Stimulated activated CD4-positive, alpha-beta T cell treated with anti-CD3 and anti-CD28 coated beads, TNF-alpha, amount 100 ng/mL, for 4 hours (primary cell): ENCODE measurements around the gene HCK.

Source experiments
- DNase-seq, 3 experiments: peaks; one replicate each; pipeline ENCODE4 v3.0.0-alpha.2; 2020; ENCODE audit warnings: low read depth in 3 of 3

The HCK gene

GRCh38 chr20:32057656-32058184, 5.7 kb downstream of the HCK start:
- DNase-seq, result no peak

- no peak for DNase-seq
Measured at GRCh38 chr20:32059189-32059588, 7.1 kb downstream of the HCK start.

DNA sequence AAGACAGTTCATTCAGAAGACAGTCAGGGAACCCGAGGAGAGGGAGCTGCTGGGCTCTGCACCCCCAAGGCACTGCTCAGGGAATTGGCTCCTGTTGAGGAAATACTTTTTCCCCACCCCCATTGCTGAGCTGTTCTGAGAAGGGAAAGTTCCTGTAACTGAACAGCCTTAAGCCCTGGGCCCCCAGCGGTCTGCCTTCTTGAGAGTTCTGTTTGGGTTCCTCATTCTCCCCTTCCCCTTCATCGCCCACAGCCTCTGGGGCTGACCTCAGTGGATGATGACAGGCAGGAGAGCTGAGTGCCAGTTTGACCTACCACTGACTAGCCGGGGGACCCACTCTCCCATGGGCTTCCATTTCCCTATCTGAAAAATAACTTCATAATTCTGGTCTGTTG, 10.7 kb downstream of the HCK start:
- no peak for DNase-seq

DNA sequence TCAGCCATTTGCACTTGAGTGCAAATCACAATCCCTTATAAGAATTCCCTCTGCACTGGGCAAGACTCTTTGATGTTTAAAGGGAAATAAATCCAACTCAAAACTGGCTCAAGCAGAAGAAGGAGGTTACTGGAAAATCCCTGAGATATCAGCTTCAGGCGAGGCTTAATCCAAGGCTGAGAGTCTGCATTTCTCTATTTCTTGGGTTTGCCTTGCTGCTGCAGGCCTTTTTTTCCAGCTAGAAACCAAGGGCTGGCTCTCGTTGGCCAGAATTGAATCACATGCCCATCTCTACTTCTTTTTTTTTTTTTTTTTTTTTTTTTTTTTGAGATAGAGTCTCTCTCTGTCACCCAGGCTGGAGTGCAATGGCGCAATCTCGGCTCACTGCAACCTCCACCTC, 11.7 kb downstream of the HCK start:
- DNase-seq, result no peak

- no peak for DNase-seq
Measured at GRCh38 chr20:32064667-32065066, 12.6 kb downstream of the HCK start.

DNA sequence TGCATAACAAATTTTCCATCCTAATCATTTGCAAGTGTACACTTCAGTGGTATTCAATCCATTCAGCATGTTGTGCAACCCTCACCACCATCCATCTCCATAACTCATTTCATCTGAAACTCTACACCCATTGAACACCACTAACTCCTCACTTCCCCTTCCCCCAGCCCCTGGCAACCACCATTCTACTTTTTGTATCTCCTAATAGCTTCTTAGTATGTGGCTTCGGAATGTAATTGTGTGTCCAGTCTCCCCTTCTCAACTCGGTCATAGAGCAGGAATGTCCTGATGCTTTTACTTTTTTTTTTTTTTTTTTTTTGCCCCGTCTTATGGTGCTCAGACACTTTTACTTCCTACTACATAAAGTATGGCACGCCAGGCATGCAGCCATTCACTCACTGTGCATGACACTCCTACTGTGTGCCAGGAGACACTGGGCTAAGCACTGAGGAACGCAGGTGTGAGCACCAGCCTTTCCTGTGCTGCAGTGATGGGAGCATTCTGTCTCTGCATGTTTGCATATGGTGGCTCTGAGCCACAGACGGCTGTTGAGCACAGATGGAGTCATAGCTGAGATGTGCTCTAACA, 15.3 kb downstream of the HCK start:
- no peak for DNase-seq

DNA sequence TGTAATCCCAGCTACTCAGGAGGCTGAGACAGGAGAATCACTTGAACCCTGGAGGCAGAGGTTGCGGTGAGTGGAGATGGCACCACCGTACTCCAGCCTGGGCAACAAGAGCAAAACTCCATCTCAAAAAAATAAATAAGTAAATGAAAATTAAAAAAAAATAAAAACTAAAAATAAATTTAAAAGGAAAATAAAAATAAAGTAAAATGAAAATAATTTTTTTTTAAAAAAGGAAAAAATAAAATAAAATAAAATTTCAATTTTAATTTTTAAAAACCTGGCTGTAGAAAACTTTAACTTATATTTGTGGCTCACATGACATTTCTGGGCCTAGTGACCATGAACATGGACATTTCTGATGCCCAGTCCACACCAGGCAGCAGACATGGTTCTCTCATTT, 16.1 kb downstream of the HCK start:
- DNase-seq, result no peak

GRCh38 chr20:32069711-32070110, 17.7 kb downstream of the HCK start:
- DNase-seq, result no peak

DNA sequence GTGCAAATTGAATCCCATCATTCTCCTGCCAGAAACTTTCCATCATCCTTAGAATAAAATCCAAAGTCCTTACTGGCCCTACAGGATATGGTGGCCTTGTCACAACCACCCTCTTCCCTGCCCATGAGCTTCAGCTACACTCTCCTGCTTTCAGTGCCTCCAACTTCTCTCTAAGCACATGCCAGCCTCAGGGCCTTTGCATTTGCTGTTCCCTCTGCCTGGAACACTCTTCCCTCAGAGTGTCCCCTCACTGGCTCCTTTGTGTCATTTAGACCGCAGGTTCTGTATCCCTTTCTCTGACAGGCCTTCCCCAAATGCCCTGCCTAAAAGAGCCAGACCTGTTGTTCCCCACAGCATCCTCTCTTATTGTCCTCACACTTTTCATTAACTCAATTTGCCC, 18.2 kb downstream of the HCK start:
- no peak for DNase-seq

- DNase-seq, result no peak
Measured at GRCh38 chr20:32070690-32071213, 18.7 kb downstream of the HCK start.

- DNase-seq, result no peak
Measured at GRCh38 chr20:32071395-32072167, 19.5 kb downstream of the HCK start.

DNA sequence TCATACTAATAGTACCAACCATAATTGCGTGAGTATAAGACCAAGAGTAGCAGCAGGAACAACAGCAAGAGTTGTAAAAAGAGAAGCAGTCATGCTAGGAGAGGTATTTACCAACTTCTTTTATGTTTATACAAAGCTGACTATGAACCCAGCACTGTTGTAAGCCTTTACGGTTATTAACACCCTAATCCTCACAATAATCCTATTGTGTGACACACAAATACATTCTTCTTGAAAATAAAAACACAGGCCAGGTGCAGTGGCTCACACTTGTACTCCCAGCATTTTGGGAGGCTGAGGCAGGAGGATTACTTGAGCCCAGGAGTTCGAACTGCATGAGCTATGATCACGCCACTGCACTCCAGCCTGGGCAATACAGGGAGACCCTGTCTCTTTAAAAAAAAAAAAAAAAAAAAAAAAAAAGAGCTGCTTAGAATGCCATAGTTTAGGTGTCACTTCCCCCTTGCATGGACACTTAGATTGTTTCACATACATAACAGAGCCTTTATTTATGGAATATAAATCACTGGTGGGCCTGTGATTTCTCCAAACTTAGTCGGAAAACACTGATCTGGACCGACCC, 20.2 kb downstream of the HCK start:
- no peak for DNase-seq

- no peak for DNase-seq
Measured at GRCh38 chr20:32075534-32075933, 23.5 kb downstream of the HCK start.

DNA sequence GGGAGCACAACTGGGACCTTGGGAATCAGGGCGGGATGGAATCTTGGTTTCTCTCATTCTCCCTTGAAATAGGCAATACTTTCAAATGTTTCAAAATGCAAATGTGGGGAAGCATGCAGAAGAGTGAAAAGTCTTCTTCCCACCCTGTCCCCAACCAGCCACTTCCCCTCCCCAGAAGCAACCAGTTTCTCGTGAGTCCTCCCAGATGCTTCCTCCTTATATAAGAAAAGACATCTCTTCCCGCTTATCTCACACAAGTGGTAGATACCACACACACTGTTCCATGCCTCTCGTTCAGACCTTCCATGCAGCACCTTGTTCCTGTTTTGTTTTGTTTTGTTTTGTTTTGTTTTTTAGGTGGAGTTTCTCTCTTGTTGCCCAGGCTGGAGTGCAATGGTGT, 25.1 kb downstream of the HCK start:
- no peak for DNase-seq

- DNase-seq, result no peak
Measured at GRCh38 chr20:32078322-32078721, 26.3 kb downstream of the HCK start.

- no peak for DNase-seq
Measured at GRCh38 chr20:32078791-32079190, 26.7 kb downstream of the HCK start.

- DNase-seq, result no peak
Measured at GRCh38 chr20:32079655-32080109, 27.6 kb downstream of the HCK start.

DNA sequence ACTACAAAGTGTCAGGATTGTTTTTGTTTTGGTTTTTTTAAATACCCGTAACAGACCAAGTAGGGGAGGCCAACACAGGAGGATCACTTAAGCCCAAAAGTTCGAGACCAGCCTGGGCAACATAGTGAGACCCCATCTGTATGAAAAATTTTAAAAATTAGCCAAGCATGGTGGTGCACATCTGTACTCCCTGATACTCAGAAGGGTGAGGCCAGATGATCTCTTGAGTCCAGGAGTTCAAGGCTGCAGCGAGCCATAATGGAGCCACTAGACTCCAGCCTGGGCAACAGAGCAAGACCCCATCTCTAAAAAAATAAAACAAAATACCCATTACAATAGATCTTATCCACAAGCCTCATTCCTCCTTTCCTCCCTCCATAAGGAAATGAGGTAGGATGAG, 28.7 kb downstream of the HCK start:
- DNase-seq, result no peak

- no peak for DNase-seq
Measured at GRCh38 chr20:32083469-32083868, 31.4 kb downstream of the HCK start.

DNA sequence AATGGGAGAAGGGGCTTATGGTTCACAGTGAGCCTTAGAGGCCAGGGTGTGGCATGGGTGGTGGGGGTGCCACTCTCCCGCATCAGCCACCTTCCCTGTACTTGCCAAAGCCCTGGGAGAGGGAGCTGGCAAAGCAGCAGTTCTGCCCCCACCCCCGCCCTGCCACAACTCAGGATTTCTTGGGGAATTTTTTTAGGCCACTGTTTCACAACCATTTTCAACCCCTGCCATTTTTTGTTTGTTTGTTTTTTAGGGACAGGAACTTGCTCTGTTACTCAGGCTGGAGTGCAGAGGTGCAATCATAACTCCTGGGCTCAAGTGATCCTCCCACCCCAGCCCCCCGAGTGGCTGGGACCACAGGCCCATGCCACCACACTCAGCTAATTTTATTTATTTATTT, 35.0 kb downstream of the HCK start:
- DNase-seq, result no peak

GRCh38 chr20:32088759-32089158, 36.7 kb downstream of the HCK start:
- no peak for DNase-seq

DNA sequence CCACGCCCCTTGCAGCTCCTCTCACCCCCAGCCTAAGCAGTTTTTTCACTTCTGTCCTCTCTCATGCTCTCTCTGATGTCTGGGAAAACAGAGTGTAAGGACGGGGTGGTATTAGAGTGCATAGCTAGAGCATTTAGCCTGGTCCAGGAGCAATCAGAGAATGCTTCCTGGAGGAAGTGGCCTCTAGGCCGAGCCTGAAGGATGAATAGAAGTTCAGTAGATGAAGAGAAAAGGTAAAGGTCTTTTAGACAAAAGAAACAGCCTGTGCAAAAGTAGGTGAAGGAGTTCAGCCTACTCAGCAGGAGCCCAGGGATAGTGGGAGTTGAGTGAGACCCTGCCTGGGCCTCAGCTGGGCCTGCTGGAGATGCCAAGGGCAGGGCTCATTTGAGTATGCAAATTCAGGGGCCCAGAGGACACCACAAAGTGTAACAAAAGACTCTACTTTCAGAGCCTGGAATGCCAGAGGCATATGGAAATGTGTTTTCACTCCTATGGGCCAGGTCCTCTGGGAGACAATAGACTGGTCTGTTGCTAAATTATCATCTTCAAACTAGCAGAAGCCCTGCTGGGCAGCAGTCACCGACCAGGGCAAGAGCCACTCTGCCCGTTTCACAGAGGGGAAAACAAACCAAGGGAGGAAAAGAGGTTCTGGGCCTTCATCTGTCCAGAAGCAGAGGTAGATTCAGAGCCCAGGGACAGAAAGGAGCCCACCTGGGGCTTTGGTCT, 37.8 kb downstream of the HCK start:
- no peak for DNase-seq
